Putamen (tissue), 1 donor: ENCODE data around the gene CDKN2AIP.

ENCODE experiments used
- DNase-seq: peaks from one replicate; pipeline ENCODE4 v3.0.0-alpha.2; 2016; ENCODE audit warnings: low spot score

The CDKN2AIP gene

DNA sequence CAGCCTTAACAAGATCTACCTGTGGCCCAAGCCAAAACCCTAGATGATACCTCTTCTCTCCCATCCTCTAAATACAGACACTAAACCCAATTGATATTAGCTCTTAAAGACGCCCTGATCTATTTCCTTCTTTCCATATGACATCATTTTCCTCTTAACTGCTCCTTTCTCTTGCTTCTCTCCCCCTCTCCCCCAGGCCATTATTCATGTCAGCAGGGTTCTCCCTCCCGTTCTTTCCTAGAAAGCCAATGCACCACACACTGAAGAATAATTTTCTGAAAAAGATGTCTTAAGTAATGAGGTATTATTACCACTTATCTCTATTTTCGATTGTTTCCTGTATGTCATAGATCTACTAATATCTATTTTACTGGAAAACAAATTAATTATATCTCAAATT is 50.7 kb downstream of the CDKN2AIP start:
- no peak for DNase-seq
